ENCODE data around the gene HSH2D.
"Not testable (repeated sequence)": the region's sequence is repeated elsewhere in the genome, so short reads cannot be mapped to it uniquely, and the experiment has no call there.

Gene HSH2D, protein sequence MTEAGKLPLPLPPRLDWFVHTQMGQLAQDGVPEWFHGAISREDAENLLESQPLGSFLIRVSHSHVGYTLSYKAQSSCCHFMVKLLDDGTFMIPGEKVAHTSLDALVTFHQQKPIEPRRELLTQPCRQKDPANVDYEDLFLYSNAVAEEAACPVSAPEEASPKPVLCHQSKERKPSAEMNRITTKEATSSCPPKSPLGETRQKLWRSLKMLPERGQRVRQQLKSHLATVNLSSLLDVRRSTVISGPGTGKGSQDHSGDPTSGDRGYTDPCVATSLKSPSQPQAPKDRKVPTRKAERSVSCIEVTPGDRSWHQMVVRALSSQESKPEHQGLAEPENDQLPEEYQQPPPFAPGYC

DNA sequence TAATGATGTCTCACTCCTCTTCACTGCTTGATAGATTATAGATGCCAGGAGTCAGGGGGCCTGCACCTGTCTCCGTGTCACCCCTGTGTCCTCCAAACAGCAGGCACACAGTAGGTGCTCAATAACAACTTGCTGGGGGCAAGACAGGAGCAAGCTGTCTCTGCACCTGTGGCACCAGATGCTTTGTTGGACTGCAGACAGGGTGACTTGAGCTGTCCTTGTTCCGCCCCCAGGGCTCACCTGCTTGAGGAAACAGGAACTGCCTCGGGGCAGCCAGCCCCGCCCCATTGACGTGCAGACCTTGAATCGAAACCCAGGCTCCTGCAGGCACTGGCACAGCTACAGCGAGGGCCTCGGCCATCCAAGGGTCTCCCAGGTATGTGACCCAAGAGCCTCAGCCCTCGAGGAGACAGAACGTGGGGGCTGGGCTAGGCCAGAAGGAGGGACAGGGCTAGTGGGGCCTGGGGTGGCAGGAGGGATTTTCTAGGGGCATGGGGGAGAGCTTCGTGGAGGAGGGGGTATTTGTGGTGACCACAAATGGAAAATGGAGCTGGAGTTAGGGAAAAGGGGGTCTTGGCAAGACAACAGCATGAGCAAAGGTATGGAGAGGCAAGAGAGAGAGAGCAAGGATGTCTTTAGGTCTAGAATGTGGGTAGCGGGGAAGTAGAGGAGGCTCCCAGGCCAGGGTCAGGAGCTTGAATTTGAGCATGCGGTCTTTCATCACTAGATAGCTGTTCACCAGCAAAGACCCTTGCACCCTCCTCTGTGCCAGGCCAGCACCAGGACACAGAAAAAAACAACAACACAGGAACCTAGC lies at the start of gene HSH2D:
Gene HSH2D, plus strand, starts transcription at position 287 of the 817 bp plus-strand sequence. CDS start 5,066 bp downstream, outside the sequence.
- in situ Hi-C loops (cut with MboI; ENCODE audit: low sequenced_read_pairs), result no loop called here

DNA sequence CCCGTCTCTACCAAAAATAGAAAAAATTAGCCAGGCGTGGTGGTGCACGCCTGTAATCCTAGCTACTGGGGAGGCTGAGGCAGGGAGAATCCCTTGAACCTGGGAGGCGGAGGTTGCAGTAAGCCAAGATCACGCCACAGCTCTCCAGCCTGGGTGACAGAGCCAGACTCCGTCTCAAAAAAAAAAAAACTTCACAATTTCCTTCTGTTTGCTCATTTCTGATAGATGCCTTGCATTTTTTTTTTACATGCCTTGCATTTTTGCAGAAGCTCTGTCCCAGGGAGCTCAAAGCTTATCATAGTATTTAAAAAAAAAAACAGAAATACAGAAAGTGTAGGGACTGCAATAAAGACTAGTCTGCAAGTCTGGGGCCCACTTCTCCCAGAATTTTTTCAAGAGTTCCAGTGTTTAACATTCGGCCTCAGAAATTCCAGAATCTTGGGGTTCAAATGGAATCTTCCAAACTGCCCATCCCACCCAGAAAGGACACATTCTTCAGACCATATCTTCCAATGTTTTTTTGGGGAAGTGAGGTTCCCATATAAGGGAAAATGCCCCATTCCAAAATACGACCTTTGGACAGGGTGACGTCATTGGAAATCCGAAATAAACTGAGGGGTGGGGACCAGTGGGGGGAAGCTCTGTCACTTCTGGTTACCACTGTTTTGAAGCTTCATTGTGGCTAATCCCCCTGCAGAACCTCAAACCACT lies 49.0 kb upstream of the HSH2D start:
- in situ Hi-C loops (cut with MboI; ENCODE audit: low sequenced_read_pairs), result no loop called here

DNA sequence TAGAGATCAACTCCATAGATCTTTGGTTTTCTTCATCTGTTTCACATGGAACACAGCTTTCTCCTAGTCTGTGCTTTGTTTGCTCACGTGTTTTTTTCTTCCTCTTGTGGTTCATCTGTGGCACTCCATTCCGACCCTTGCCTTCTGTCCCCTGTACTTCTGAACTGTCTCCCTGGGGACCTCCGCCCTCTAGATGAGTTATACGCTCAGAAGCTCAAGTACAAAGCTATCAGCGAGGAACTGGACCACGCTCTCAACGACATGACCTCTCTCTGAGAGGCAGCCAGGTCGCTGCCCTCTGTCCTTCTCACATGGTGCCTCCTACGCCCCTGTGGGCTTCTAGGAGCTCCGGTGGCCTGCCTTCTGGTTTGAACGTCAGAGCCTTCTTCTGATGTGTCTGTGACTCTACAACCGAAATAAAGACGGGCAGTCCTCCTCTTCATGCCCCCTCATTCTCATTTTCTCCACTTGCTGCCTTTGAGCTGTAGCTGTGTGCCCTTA lies 48.4 kb upstream of the HSH2D start:
- in situ Hi-C loops (cut with MboI; ENCODE audit: low sequenced_read_pairs), result no loop called here

DNA sequence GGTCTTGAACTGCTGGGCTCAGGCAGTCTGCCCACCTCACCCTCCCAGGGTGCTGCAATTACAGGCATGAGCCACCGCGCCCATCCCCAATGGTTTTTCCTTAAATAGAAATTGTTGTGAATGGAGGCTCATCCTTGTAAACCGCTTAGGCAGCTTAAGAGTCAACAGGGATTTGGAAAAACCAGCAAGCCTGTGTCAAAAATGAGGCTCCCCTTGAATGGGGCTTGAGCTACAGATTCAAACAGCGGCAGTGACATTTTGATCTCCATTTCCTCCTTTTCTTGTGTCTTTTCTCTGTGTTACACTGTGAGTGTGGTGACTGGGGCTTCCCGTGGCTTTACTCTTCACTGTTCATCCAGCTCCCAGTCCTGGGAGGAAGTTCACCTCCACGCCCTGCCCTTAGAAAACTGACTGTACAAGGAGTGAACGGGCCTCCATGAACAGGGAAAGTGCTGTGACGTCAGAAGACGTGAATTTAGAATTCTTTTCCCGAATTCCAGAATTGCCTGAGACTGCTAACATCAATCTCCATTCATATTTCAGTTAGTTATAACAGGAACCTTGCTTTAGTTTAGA lies 47.1 kb upstream of the HSH2D start:
- in situ Hi-C loops (cut with MboI; ENCODE audit: low sequenced_read_pairs), result no loop called here

DNA sequence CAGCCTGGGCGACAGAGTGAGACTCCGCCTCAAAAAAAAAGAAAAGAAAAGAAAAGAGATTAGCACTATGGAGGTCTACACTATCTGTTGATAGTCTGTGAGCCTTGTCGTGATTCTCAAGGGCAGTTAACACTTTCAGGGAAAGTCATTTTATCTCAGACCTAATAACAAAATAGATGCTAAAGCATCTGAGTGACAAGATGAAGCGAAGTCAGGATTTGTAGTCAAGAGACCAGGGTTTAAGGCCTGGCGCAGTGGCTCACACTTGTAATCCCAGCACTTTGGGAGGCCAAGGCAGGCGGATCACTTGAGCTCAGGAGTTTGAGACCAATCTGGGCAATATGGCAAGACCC lies 45.1 kb upstream of the HSH2D start:
- in situ Hi-C loops (cut with MboI; ENCODE audit: low sequenced_read_pairs), result no loop called here

DNA sequence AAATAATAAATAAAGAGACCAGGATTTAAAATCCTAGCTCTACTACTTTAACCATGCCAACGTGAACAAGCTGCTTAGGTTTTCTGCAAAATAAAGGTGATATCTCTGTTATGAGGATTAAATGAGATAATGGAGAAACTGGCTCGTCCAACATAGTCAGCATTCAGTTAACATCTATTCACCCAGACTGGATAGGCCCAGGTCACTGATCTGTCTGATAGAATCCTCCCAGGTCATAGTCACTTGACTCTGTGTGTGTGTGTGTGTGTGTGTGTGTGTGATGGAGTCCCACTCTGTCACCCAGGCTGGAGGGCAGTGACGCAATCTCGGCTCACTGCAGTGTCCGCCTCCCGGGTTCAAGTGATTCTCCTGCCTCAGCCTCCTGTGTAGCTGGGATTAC lies 44.7 kb upstream of the HSH2D start:
- in situ Hi-C loops (cut with MboI; ENCODE audit: low sequenced_read_pairs), result no loop called here

DNA sequence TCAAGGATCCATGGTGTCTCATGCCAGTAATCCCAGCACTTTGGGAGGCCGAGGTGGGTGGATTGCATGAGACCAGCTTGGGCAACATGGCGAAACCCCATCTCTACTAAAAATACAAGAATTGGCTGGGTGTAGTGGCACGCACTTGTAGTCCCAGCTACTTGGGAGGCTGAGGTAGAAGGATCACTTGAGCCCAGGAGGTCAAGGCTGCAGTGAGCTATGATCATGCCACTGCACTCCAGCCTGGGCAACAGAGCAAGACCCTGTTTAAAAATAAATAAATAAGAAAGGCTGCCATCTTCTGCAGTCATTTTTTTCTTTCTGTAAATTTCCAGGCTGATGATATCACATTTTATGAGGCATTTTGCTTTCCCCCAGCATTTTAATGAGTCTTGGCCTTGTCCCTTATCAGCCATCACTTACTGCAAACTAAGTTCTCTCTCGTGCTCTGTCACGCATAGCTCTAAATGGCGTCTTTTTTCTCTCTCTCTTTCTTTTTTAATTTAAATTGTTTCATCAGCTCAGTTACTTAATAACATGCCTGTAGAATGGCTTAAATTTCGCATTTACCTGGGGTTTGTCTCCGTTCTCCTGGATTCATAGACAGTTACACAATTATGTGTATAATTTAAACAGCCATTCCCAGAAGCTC lies 44.0 kb upstream of the HSH2D start:
- in situ Hi-C loops (cut with MboI; ENCODE audit: low sequenced_read_pairs), result not testable (repeated sequence)

DNA sequence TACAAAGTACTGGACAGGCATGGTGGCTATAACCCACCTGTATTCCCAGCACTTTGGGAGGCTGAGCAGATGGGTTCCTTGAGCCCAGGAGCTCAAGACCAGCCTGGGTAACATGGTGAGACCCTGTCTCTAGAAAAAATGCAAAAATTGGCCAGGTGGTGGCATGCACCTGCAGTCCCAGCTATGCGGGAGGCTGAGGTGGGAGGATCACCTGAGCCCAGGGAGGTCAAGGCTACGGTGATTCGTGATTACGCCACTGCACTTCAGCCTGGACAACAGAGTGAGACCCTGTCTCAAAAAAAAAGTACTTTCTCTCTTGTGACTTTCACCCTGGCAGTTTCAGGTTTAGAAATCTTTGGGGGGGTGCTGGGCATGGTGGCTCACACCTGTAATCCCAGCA lies 43.0 kb upstream of the HSH2D start:
- in situ Hi-C loops (cut with MboI; ENCODE audit: low sequenced_read_pairs), result no loop called here

DNA sequence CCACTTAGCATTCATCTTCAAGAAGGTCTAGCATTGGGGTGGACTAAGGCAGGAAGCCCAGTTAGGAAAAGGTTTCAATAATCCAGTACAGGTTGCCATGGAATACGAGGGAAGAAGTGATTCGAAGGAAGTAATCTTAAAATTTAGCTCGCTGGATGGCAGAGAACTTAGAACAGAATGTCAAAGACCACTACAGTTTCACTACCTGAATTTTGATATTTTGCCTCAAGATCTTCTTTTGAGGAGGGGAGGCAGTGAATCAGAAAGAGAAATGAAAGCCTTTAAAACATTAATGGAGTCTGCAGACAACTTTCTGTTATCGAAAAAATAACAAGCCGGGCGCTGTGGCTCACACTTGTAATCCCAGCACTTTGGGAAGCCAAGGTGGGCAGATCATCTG lies 38.8 kb upstream of the HSH2D start:
- in situ Hi-C loops (cut with MboI; ENCODE audit: low sequenced_read_pairs), result no loop called here

DNA sequence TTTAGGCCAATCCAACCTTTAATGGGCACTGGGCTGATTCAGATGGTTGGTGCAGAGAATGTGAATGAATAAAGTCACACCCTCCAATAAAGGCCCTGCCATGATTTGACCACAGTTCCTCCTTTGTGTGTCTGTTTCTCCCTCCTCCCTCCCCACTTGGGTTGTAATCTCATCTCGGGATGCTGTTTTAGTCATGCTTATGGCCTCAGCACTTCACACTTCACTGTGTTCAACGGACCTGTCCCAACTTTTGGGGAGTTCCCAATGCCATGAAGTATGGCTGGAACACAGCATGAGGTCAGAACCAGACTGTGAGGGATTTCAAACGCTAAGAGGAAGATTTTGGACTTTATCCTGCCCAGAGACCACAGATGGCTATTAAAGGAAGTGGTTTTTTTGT lies 37.4 kb upstream of the HSH2D start:
- in situ Hi-C loops (cut with MboI; ENCODE audit: low sequenced_read_pairs), result no loop called here

DNA sequence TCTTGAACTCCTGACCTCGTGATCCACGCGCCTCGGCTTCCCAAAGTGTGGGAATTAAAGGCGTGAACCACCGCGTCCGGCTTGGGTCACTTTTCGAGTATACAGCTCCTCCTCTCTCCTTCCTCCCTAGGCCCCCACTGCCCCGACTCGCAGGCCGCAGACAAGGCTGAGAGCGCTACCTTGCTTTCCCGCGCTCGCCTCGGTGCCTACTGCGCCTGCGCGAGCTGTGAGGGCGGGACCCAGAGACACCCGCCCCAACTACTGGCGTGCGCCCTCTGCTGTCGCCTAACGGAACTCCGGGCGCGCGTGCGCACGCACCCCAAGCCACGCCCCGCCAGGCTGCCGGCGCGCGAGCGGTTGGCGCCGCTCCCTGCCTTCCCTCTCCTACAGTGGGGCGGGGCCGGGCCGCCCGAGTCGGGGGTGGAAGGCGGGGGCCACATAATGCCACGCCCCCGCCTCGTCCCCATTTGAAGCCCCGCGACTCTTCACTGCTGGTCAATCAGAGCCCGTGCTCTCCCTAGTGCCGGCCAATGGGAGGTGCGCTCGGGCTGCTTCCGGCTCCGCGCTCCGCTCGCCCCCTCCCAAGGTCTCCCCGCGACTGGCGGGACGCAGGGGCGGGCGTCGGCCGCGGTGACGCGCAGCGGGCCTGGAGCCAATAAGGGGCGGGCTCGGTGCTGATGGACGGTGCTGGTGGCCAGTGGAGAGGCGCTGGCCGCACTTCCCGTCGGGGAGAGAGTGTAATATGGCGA lies 32.2 kb upstream of the HSH2D start, which contains the start of gene RAB8A:
Gene RAB8A, plus strand, starts transcription at position 730 of the 749 bp plus-strand sequence. Its CDS starts 13 bp downstream, at position 743.
- in situ Hi-C loops (cut with MboI; ENCODE audit: low sequenced_read_pairs), result no loop called here

DNA sequence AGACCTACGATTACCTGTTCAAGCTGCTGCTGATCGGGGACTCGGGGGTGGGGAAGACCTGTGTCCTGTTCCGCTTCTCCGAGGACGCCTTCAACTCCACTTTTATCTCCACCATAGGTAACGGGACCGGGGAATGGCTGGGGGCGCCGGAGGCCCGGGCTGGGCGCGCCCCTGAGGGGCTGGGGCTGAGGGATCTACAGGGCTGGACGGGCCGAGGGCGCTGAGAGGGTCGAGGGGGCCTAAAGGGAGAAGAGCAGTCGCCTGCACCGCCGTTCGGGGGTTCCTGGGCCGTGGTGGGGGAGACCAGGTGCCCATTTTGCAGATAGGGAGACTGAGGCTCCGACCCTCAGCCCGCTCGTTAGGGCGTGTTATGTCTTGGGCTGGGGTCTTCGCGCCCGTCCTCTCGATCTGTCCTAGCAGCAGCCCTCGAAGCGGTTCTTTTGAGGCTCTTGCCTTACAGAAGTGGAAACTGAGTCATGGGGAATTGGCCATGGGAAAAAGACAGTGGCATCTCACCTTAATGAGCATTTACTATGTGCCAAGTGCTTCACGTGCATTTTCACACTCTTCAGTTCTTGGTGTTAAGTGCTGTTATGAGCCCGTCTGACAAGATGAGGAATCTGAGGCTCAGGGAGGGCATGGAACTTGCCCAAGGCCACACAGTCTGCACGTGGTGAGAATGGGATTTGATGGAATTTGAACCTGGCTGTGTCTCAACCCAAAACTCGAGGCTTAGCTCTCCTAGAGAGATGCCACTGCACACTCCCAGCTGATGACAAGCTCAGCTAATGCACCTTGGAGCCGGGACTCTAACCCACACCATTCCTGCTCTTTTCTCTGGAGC lies 31.4 kb upstream of the HSH2D start:
- in situ Hi-C loops (cut with MboI; ENCODE audit: low sequenced_read_pairs), result no loop called here

DNA sequence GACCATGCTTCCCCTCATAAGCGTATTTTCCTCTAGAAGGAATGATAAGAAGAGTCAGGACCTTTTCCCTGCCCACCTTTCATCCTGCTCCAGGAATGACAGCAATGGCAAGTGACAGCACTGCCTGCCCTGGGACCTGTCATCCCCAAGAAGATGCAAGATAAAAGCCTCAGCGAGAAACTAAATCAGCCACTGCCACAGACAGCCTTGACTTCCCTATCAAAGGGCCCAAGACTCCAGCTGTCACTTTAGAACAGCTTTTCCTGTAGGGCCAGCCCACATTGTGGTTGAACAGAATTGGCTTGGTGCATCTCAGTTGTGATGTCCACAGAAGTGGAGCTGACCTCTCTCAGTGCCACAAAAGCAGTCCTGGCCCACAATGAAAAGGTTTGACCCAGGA lies 30.7 kb upstream of the HSH2D start:
- in situ Hi-C loops (cut with MboI; ENCODE audit: low sequenced_read_pairs), result no loop called here

DNA sequence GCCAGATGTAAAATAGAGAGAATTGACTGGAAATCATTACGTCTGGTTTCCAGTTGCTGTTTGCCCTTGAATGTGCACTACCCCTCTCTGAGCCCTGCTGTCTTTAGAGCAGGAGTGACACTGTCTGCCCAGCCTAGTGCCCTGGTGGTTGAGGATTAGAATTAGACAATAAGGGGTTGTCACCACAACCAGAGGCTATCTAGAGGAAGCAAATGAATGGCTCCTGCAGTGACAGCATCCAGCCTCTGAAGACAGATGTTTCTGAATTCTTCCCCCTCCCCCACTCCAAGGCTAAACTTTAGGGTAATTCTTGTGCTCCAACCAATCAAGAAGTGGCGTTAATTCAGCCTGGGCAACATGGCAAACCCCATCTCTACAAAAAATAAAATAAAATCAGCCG lies 29.8 kb upstream of the HSH2D start:
- in situ Hi-C loops (cut with MboI; ENCODE audit: low sequenced_read_pairs), result no loop called here

DNA sequence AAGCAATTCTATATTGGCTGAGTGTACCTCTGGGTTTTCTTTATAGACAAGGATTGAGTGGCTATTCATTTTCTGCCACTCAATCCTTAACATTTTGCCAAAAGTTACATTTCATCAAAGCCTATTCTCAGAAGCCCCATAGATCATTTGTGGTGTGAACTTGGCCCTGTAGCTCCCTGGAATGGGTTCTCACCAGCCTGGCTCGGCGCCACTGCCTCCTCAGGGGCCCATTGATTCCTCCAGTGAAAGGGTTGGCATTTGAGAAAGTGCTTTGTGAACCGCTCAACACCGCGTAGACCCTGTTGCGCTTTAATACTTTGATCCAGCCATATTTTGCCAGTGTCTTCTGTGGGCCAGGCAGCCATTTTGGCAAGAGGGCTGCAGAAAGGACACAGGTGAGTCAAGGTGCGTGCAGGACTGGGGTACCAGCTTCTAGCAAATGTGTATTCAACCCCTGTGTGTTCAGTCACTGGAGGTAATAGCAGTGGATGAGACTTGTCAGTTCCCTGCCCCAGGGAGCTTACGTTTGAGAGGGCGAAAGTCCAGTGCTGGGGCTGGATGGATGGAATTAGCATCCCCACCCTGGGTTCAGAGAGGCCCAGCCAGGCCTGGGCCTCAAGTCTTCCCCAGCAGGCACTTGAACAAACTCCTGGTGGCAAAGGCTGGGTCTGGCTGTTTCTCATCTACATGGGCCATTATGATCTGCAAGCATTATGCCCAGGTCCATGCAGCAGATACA lies 28.0 kb upstream of the HSH2D start:
- in situ Hi-C loops (cut with MboI; ENCODE audit: low sequenced_read_pairs), result no loop called here

DNA sequence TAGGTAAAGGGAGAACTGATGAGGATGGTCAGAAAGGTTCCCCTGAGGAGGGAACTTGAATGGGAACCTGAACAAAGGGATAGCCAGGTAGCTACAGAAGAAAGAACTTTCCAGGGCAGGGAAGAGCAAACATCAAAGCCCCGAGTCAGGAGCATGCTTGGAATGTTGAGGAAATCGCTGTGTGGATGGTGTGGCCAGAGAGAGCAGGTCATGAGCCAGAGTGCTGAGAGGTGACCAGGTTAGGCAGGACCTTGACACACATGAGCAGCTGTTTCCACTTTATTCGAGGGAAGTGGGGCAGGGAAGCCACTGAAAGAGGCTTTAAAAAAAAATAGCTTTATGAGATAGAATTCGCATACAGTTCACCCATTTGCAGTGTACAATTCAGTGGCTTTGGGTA lies 27.4 kb upstream of the HSH2D start:
- in situ Hi-C loops (cut with MboI; ENCODE audit: low sequenced_read_pairs), result no loop called here

DNA sequence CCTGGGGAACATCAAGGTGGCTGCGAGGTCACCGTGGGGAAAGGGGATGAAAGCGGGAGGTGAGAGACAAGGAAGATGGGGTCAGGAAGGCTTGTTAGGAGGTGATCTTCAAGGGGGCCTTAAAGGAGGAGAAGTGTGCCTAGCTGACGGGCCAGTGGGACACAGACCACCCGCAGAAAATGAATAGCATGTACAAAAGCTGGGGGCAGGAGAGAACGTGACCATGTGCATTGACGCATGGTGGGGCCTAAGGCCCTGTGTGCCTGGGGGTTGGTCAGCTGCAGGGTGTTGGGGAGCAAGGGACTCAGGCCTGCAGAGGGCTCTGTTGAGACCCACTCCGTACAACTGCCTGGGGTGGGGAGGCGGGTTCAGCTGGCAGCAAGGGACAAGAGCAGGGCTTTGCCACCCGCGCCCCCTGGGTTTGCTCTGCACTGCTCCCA lies 25.9 kb upstream of the HSH2D start:
- in situ Hi-C loops (cut with MboI; ENCODE audit: low sequenced_read_pairs), result no loop called here

DNA sequence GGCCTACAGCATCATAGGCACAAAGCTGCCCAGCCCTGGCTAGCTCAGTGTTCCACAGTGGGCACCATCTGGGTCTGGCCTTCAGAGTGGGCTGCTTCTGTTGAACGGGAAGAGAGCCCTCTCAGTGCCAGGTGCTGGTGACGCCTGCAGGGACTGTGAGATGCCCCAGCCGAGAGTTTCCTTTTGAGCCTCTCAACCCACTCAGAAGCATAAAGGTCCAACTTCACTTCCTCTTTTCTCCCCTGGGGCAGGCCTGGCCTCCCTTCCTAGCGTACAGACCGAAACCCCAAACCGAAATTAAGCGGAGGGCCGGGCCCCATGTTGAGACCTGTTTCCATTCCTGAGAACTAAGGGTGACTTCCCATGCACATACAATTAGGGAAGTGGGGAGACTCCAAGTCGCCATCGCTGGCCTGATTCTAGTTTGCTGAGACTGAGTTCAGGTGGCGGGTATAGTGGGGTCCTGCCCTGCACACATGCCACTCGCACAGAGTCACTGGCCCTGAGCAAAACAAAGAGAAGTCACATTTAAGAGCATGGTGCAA lies 24.9 kb upstream of the HSH2D start:
- in situ Hi-C loops (cut with MboI; ENCODE audit: low sequenced_read_pairs), result no loop called here

Measured in HL-60/S4 treated with phorbol 12-myristate 13-acetate at 8.2 ng/mL for 4 days and 3 days (cell line).